GM12891 (cell line): ENCODE results near the gene ALDH1A3.

Experiments used
- PAX5 ChIP-seq: IDR thresholded peaks from 2 replicates; pipeline ENCODE4 v1.6.1; 2011; ENCODE audit warnings: low read length, moderate library complexity, mild to moderate bottlenecking; ENCODE audit not compliant: insufficient read depth, severe bottlenecking
- POLR2A ChIP-seq: IDR thresholded peaks from 2 replicates; pipeline ENCODE4 v1.6.1; 2011; ENCODE audit warnings: low read depth, low read length, control low read depth
- TAF1 ChIP-seq: IDR thresholded peaks from 2 replicates; pipeline ENCODE4 v1.6.1; 2011; ENCODE audit warnings: low read depth, low read length, control low read depth

DNA sequence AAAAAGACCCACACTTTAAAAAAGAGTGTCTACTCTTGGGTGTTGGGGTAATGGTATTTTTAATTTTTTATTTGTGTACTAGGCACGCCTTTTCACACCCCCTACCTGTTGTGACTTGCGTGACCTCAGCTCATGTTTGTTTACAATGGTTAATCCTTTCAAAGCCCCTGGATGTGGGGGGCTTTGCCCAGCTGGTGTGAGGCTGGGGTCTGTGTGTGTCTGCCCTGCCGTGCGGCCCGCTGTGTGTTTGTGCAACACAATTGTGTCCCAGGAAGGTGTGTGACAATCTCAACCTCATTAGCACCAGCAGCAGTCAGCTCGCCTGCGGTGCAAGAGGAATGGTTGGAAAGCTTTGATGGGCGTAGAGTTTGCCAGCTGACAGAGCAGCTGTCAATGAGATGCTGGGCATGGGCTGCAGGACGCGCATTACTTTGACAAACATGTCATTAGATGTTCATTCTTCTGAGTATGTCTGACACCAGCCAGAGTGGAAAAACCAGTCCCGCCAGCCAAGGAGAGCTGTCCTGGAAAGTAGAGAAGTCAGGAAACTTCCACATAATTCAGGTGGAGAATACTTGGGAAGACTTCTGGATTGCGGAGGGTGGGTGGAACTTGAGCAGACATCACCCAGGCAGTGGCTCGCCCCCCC is 49.1 kb downstream of the ALDH1A3 start:
- no peak for TF ChIP-seq POLR2A
- no peak for TF ChIP-seq PAX5
- no peak for TF ChIP-seq TAF1
